GOT3 (cell line): ENCODE measurements around the gene FLT4.
"Not testable (repeated sequence)": the region's sequence is repeated elsewhere in the genome, so short reads cannot be mapped to it uniquely, and the experiment has no call there.

Experiments
- DNase-seq: peaks from one replicate; lab custom pipeline; 2025; ENCODE audit warnings: mixed read lengths; lab: John Stamatoyannopoulos, UW

The FLT4 gene

GRCh38 chr5:180649297-180650039, at the start of gene FLT4:
FLT4 (minus strand) TSS chr5:180649600; CDS start chr5:180649545, 55 bp downstream.
- no peak for DNase-seq

GRCh38 chr5:180699042-180699441, 49.6 kb upstream of the FLT4 start:
- no peak for DNase-seq

GRCh38 chr5:180696116-180696515, 46.7 kb upstream of the FLT4 start:
- no peak for DNase-seq

- no peak for DNase-seq
Observed at GRCh38 chr5:180692429-180692828, 43.0 kb upstream of the FLT4 start.

- DNase-seq: no peak
Observed at GRCh38 chr5:180691046-180691445, 41.6 kb upstream of the FLT4 start.

GRCh38 chr5:180690562-180690961, 41.2 kb upstream of the FLT4 start:
- DNase-seq: no peak

- no peak for DNase-seq
Observed at GRCh38 chr5:180689775-180690174, 40.4 kb upstream of the FLT4 start.

- no peak for DNase-seq
Observed at GRCh38 chr5:180689071-180689694, 39.8 kb upstream of the FLT4 start.

- DNase-seq: no peak
Observed at GRCh38 chr5:180688330-180689070, 39.1 kb upstream of the FLT4 start.

- DNase-seq: not testable (repeated sequence)
Observed at GRCh38 chr5:180686799-180687198, 37.4 kb upstream of the FLT4 start.

- DNase-seq: no peak
Observed at GRCh38 chr5:180684623-180685161, 35.3 kb upstream of the FLT4 start.

GRCh38 chr5:180683220-180683922, 34.0 kb upstream of the FLT4 start:
- DNase-seq: no peak

GRCh38 chr5:180682560-180682959, 33.2 kb upstream of the FLT4 start:
- DNase-seq: no peak

GRCh38 chr5:180682008-180682407, 32.6 kb upstream of the FLT4 start:
- not testable (repeated sequence) for DNase-seq

GRCh38 chr5:180678319-180678718, 28.9 kb upstream of the FLT4 start:
- not testable (repeated sequence) for DNase-seq

- DNase-seq: no peak
Observed at GRCh38 chr5:180675036-180675635, 25.7 kb upstream of the FLT4 start.

GRCh38 chr5:180674090-180674475, 24.7 kb upstream of the FLT4 start:
- DNase-seq: not testable (repeated sequence)

GRCh38 chr5:180673371-180674089, 24.1 kb upstream of the FLT4 start:
- DNase-seq: no peak

- DNase-seq: not testable (repeated sequence)
Observed at GRCh38 chr5:180671958-180672524, 22.6 kb upstream of the FLT4 start.

GRCh38 chr5:180670586-180671359, 21.4 kb upstream of the FLT4 start:
- no peak for DNase-seq
